Hindlimb muscle (tissue), 1 donor: ENCODE results near the gene ENO3. TPM values are rescaled to one million over a fixed set of nuclear protein-coding genes. Genes with fewer than 3 reads are reported as not detected.
"Not testable (repeated sequence)": the region's sequence is repeated elsewhere in the genome, so short reads cannot be mapped to it uniquely, and the experiment has no call there.

Experiments used
- DNase-seq: peaks from one replicate; pipeline ENCODE4 v3.0.0-alpha.2; 2013
- polyA plus RNA-seq: library from polyadenylated mRNA; unstranded; fragments of 120-200 nt; gene quantifications from one replicate; pipeline ENCODE4 v1.2.1, GENCODE V29; 2013; ENCODE audit not compliant: insufficient read length

ENO3 gene
- polyA plus RNA-seq, result 2,174 TPM

DNA sequence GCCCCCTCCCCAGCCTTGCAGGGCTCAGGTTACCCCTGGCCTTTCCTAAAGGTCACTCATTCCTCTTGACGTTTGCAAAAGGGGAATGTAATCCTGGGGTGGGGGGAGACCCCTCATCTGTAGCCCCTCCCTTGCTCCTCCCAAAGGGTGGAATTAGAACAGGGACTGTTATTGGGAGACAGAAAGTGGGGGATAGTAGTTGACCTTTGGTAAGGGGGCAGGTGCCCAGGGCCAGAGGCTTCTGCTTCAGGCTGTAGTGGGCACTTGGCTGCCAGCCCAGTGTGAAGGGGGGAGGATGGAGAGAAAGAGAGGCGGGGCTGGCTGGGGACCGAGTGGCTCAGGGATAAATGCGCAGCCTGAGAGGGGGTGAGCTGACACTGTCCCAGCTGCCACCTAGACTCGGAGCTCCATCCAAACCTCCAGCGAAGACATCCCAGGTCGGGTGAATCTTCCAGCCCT lies at the start of gene ENO3:
TSS of gene ENO3 (plus strand) at position 374 of the 459 bp plus-strand sequence. CDS start 711 bp downstream, outside the sequence.
- no peak for DNase-seq

DNA sequence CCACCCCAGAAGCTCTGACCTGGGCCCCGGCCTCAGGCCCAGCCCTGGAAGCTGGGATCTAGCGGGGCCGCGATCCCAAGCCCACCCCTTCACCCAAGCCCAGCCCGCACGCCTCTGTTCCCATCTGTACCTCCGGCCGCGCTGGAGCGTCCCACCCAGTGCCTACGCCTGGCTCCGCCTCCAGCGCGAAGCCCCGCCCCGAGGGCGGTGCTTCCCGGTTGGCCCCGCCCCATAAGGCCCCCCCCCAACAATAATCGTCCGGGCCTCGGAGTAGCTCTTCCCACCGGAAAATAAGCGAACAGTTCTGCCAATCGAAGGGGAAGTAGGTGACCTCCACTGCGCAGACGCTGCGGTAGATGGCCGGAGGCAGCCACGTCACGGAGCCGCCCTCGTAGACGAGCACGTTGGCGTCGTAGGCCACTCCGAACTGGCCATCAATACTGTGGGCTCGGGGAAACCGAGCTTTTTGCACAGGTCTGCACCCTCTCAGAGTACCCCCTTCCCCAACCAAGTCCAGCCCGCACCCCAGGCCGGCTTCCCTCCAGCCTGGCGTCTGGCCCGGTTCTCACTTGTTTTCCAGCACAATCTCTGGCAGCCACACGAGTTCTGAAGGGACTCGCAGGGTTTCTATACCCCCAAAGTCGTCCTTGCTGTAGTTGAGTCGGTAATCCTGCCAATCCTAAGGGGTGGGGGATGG lies 49.1 kb upstream of the ENO3 start:
- DNase-seq, result peak; percentile 49

DNA sequence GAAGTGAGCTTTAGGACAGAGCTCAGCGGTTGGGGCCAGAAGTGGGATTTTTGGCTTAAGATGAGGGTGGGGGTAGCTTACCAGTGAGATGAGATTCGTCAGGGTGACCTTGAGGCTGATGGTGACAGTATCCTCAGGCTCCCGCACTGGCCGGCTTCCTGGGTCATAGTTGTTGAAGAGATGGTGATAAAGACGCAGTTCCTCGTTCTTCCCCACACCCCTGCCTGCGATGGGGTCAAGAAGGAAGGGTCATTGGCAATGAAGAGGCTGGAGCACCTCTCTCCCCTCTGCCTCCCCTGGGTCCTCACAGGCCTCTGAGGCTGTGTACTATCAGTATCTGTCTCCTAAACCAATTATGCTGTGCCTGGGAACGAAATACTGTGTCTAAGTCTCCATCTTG lies 48.4 kb upstream of the ENO3 start:
- no peak for DNase-seq

DNA sequence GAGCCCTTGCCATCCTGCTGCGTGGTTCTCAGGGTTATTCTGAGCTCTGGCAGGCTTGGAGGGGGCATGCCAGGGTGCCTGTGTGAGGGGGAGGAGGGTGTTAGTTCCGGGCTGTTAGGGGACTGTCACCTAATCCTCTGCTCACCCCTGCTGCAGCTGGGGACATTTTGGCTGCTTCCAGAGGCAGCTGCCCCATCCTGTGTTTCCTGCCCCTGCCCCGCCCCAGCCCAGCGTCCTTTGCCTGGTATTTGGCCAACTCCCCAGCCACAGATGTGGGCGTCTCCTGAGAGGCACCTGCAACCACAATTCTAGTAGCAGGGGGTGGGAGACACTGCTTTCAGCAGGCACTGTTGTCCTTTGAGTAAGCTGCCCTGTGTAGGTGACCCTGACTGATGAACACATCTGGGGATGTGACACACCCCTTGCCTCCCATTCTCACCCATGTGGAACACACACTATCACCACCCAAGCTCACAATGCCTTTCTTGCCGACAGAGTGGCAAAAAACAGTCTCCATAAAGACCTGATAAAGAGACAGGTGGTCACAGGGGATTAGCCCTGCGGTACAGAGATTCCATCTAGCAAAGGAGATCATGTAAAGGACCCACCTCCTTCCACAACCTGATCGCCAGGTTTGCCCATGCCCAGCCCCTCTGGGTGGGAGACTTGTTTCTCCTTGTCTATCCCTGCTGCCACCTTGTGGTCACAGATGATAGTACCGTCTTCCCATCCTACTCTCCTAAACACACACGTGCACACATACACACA lies 47.7 kb upstream of the ENO3 start, which contains the start of gene CHRNE:
TSS of gene CHRNE (minus strand) at position 48 of the 768 bp plus-strand sequence. CDS start at position 13, 35 bp downstream.
- peak; percentile 80 for DNase-seq

DNA sequence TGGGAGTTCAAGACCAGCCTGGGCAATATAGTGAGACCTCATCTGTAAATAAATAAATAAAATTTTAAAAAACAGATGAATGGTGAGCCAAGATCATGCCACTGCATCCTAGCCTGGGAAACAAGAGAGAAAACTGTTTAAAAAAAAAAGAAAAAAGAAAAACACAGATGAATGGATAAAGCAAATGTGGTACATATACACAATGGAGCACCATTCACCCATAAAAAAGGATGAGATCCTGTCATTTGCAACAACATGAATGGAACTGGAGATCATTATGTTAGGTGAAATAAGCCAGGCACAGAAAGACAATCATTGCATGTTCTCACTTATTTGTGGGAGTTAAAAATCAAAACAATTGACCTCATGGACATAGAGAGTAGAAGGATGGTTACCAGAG lies 44.3 kb upstream of the ENO3 start:
- not testable (repeated sequence) for DNase-seq

DNA sequence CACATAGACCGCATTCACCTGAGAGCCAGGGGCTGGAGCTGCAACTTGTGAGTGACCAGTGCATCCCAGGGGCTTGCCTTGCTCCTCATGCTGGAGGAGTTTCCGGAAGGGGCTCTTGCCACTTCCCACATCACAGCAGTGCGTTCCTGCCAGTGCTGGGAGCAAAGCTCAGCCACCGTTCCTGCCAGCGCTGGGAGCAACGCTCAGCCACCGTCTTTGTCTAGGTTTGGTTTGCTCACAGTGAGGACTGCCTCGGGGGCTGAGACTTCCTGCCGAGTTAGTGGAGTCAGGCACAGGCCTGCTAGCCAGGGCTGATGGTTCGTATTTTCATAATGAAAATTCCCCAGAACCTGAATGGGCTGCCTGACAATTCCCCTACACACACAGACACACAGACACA lies 42.6 kb upstream of the ENO3 start:
- DNase-seq, result no peak

DNA sequence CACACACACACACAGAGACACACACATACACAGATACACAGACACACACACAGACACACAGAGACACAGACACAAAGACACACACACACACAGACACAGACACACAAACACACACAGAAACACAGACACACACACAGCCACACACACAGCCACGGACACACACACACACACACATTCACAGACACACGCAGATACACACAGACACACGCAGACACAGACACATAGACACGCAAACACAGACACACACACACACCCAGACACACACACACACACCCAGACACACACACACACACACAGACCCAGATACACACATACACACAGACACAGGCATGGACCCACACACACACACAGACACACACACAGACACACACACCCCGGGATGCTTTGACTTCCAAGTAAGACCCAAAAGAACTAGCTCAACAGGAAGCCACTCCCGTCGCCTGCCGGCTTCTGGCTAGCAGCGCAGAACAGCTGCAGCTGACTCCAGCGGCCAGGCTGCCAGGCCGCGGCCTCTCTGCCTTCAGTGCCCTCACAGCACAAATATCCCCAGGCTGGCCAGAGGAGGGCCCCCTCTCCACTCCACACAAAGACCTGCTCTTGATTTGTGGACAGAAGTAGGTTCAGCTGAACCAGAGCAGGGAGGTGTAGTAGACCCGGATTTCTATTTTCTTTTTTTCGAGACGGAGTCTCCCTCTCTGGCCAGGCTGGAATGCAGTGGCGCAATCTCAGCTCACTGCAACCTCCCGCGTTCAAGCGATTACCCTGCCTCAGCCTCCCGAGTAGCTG lies 42.0 kb upstream of the ENO3 start:
- peak; percentile 90 for DNase-seq

DNA sequence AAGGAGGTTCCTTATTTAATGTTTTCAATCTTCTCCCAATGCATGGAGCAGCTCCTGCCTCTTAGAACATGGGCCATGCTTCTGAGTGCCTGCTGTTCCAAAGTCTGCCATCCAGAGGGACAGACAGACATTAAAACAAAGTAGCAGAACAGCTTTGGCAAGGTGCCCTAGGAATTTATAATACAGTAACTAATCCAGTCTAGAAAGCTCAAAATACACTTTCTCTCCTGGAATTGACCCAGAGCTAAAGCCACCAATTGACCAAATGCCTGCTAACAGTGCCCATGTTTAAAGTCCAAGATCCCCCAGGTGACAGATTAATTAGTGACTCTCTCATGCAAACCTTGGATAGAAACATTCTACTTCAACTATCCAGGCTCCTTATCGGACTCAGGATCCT lies 36.9 kb upstream of the ENO3 start:
- no peak for DNase-seq

DNA sequence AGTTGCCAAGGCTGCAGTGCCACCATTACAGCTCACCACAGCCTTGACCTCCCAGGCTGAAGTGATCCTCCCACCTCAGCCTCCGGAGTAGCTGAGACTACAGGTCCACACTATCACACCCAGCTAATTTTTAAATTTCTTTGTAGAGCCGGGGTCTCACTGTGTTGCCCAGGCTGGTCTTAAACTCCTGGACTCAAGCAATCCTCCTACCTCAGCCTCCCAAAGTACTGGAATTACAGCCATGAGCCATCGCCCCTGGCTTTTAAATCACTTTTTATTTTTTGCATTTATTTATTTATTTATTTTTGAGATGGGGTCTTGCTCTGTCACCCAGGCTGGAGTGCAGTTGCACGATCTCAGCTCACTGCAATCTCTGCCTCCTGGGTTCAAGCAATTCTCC lies 36.4 kb upstream of the ENO3 start:
- DNase-seq, result not testable (repeated sequence)

DNA sequence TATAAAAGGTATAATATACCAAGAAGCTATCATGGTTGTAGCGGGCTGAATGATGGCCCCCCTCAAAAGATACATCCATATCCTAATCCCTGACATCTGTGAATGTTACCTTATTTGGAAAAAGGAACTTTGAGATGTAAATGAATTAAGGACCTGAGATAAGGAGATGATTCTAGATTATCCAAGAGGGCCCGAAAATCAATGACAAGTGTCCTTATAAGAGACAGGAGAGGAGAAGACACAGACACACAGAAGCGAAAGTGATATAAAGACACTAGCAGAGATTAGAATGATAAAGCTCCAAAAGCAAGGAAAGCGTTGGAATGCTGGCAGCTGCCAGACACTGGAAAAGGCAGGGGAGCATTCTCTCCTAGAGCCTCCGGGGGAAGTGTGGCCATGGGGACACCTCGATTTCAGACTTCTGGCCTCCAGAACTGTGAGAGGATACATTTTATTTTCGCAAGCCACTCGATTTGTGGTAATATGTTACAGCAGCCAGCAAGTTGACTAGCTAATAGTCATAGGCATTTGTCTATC lies 31.3 kb upstream of the ENO3 start:
- DNase-seq, result no peak

DNA sequence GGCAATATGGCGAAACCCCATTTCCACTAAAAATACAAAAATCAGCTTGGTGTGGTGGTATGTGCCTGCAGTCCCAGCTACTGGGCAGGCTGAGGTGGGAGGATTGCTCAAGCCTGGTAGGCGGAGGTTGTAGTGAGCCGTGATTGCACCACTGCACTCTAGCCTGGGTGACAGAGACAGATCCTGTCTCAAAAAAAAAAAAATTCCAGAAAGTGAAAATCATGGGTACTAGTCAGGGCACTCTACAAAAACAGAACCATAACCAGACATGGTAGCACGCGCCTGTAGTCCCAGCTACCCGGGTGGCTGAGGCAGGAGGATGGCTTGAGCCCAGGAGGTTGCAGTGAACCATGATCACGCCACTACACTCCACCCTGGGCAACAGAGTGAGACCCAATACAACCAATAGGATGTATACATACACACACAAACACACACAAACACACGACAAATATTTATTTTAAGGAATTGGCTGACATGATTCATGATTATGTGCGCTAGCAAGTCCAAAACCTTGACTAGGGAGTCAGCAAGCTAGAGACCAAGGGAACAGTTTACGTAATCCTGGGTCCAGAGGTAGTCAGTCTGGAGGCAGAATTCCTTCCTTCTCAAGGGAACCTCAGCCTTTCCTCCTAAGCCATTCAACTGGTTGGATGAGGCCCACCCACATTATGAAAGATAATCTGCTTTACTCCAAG lies 30.4 kb upstream of the ENO3 start:
- no peak for DNase-seq

DNA sequence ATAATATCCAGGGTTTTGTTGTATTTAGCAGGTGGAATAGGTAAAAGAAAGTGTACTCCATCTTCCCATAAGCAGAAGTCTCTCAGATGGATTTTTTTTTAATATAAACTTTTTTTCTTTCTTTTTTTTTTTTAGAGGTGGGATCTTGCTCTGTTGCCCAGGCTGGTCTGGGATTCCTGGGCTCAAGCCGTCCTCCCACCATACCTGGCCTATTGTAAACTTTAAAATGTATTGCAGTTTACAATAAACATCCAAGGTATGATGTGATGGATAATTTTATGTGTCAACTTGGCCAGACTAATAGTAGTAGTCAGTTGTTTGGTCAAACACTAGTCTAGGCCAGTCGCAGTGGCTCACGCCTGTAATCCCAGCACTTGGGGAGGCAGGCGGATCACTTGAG lies 29.6 kb upstream of the ENO3 start:
- no peak for DNase-seq

DNA sequence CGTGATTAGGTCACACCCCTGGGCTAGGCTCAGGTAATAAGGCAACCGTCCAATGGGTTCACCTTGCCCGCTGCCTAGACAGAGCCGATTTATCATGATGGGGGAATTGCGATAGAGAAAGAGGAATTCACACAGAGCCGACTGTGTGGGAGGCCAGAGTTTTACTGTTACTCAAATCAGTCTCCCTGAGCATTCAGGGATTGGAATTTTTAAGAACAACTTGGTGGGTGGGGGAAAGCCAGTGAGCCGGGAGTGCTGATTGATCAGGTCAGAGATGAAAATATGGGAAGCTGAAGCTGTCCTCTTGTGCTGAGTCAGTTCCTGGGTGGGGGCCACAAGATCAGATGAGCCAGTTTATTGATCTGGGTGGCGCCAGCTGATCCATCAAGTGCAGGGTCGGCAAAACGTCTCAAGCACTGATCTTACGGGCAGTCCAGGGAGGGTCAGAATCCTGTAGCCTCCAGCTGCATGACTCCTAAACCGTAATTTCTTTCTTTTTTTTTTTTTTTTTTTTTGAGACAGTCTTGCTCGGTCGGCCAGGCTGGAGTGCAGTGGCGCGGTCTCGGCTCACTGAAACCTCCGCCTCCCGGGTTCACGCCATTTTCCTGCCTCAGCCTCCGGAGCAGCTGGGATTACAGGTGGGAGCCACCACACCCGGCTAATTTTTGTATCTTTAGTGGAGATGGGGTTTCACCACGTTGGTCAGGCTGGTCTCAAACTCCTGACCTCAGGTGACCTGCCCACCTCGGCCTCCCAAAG lies 24.2 kb upstream of the ENO3 start:
- DNase-seq, result not testable (repeated sequence)

DNA sequence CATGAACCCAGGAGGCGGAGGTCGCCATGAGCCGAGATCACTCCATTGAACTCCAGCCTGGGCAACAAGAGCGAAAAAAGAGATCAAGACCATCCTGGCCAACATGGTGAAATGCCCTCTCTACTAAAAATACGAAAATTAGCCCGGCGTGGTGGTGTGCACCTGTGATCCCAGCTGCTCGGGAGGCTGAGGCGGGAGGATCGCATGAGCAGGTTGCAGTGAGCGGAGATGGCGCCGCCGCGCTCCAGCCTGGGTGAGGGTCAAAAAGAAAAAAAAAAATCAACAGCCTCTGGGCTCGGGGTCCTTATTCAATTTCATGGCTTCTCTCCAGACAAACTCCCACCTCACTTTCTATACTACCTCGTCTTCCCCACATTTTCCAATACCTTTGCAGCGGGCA lies 22.0 kb upstream of the ENO3 start:
- no peak for DNase-seq

DNA sequence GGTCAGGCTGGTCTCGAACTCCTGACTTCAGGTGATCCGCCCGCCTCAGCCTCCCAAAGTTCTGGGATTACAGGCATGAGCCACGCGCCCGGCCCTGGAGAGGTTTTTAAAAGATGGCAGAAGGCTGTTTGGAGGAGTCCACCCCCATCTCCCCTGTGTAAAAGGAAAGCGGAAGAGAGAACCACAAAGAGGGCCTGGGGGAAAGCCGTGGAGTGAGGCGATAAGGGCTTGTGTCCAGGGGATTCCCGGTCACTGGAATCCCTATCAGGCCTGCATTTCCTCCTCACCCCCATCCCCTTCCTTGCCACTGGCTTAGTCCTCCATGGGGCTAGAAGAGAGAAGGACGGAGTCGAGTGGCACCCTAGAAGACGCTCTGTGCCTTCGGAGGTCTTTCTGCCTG lies 19.0 kb upstream of the ENO3 start, which contains the start of gene GP1BA:
TSS of gene GP1BA (plus strand) at position 315 of the 400 bp plus-strand sequence. CDS start 328 bp downstream, outside the sequence.
- DNase-seq, result no peak

DNA sequence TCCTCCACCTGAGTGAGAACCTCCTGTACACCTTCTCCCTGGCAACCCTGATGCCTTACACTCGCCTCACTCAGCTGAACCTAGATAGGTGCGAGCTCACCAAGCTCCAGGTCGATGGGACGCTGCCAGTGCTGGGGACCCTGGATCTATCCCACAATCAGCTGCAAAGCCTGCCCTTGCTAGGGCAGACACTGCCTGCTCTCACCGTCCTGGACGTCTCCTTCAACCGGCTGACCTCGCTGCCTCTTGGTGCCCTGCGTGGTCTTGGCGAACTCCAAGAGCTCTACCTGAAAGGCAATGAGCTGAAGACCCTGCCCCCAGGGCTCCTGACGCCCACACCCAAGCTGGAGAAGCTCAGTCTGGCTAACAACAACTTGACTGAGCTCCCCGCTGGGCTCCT lies 18.2 kb upstream of the ENO3 start:
- DNase-seq, result no peak

DNA sequence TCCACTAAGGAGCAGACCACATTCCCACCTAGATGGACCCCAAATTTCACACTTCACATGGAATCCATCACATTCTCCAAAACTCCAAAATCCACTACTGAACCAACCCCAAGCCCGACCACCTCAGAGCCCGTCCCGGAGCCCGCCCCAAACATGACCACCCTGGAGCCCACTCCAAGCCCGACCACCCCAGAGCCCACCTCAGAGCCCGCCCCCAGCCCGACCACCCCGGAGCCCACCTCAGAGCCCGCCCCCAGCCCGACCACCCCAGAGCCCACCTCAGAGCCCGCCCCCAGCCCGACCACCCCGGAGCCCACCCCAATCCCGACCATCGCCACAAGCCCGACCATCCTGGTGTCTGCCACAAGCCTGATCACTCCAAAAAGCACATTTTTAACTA lies 17.3 kb upstream of the ENO3 start:
- DNase-seq, result no peak

DNA sequence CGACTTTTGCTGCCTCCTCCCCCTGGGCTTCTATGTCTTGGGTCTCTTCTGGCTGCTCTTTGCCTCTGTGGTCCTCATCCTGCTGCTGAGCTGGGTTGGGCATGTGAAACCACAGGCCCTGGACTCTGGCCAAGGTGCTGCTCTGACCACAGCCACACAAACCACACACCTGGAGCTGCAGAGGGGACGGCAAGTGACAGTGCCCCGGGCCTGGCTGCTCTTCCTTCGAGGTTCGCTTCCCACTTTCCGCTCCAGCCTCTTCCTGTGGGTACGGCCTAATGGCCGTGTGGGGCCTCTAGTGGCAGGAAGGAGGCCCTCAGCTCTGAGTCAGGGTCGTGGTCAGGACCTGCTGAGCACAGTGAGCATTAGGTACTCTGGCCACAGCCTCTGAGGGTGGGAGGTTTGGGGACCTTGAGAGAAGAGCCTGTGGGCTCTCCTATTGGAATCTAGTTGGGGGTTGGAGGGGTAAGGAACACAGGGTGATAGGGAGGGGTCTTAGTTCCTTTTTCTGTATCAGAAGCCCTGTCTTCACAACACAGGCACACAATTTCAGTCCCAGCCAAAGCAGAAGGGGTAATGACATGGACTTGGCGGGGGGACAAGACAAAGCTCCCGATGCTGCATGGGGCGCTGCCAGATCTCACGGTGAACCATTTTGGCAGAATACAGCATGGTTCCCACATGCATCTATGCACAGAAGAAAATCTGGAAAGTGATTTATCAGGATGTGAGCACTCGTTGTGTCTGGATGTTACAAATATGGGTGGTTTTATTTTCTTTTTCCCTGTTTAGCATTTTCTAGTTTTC lies 16.5 kb upstream of the ENO3 start:
- DNase-seq, result no peak

DNA sequence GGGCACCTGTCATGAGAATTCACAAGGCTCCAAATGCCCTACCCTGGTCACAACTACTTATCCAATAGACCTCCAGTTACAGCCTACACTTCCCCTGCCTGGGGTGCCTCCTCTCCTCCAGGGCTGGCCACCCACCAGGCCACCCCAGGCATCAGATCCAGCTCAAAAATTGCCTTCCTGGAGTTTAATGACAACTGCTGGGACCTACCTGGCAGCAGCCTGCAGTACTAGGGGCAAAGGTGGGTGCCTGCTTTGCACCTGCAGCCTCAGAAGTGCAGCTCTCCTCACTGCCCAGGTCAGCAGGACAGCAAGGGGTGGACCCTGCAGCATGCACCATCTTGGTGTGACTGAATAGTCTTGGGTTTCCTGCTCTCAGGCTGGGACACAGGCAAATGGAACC lies 15.3 kb upstream of the ENO3 start:
- DNase-seq, result no peak

DNA sequence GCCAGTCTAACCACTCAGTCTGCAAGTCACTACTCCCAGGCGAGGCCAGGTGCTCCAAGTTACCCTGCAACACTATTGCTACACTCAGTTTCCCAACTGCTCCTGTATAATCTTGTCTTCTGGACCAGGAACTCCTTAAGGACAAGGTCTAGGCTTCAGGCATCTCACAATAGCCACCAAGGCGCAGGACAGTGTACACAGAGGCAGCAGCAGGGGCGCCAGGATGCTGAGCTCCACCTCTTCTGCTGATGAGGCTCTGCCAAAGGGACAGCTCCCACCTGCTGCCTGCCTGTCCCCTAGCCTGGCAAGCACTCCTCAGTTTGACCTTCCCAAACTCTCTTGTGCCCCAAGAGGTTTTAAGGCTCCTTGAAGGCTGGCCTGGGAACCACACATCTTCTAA lies 14.5 kb upstream of the ENO3 start:
- no peak for DNase-seq
